OCI-LY7 (cell line): ENCODE data around the gene COG2. TPM values are rescaled to one million over a fixed set of nuclear protein-coding genes. Genes with fewer than 3 reads are reported as not detected.
"Not testable (repeated sequence)": the region's sequence is repeated elsewhere in the genome, so short reads cannot be mapped to it uniquely, and the experiment has no call there.

Source experiments
- BruUV-seq: library from RNA; stranded (reverse); fragments of 400-500 nt; replicated peaks from 2 replicates; lab custom pipeline; 2021; lab: Mats Ljungman, UMichigan
- CTCF ChIA-PET: fragments of 300-600 bp; sonication (Branson Sonifier 250); formaldehyde crosslinking; loops from one replicate; lab custom pipeline; 2022; ENCODE audit warnings: antibody characterized with exemption; ENCODE audit not compliant: unreplicated experiment; lab: Charles Lee
- POLR2A ChIA-PET: fragments of 300-600 bp; sonication (Branson Sonifier 250); formaldehyde crosslinking; loops from one replicate; lab custom pipeline; 2022; ENCODE audit warnings: antibody characterized with exemption; lab: Charles Lee
- DNase-seq: peaks from one replicate; pipeline ENCODE4 v3.0.0-alpha.2; 2015; ENCODE audit warnings: low spot score
- H2AFZ ChIP-seq: fragments of 200-600 bp; sonication (generic), shearing (Covaris generic); 2 replicates; pipeline ENCODE4 v1.6.1; 2014; ENCODE audit warnings: mild to moderate bottlenecking, antibody characterized with exemption, low read length, moderate library complexity
- H3K27ac ChIP-seq: fragments of 200-600 bp; sonication (generic); 2 replicates; pipeline ENCODE4 v1.5.1; 2014; ENCODE audit warnings: mixed run types, low read depth, mild to moderate bottlenecking, moderate library complexity, low read length, inconsistent platforms; ENCODE audit not compliant: poor library complexity, severe bottlenecking
- H3K36me3 ChIP-seq: fragments of 200-600 bp; sonication (generic); 2 replicates; pipeline ENCODE4 v1.6.1; 2014; ENCODE audit warnings: mild to moderate bottlenecking, antibody characterized with exemption, low read length, moderate library complexity, mixed read lengths; ENCODE audit not compliant: insufficient read depth
- H3K4me1 ChIP-seq: fragments of 200-600 bp; sonication (generic); 2 replicates; pipeline ENCODE4 v1.5.1; 2014; ENCODE audit warnings: mild to moderate bottlenecking, low read length; ENCODE audit not compliant: insufficient read depth, poor library complexity, severe bottlenecking
- H3K4me2 ChIP-seq: fragments of 200-600 bp; sonication (generic); 2 replicates; pipeline ENCODE4 v1.6.1; 2014; ENCODE audit warnings: mild to moderate bottlenecking, low read length
- H3K4me3 ChIP-seq: fragments of 200-600 bp; sonication (generic); 2 replicates; pipeline ENCODE4 v1.5.1; 2014; ENCODE audit warnings: mild to moderate bottlenecking, low read depth, low read length; ENCODE audit not compliant: poor library complexity, severe bottlenecking
- H3K79me2 ChIP-seq: fragments of 200-600 bp; sonication (generic); 2 replicates; pipeline ENCODE4 v1.6.1; 2016; ENCODE audit warnings: low read depth, mild to moderate bottlenecking, low read length, moderate library complexity, mixed read lengths; ENCODE audit not compliant: insufficient read depth
- H3K9me2 ChIP-seq: fragments of 200-600 bp; sonication (generic); 2 replicates; pipeline ENCODE4 v1.6.1; 2016; ENCODE audit warnings: mild to moderate bottlenecking, low read length, mixed read lengths; ENCODE audit not compliant: insufficient read depth
- H3K9me3 ChIP-seq: fragments of 200-600 bp; sonication (generic); 2 replicates; pipeline ENCODE4 v1.6.1; 2014; ENCODE audit warnings: mild to moderate bottlenecking, mixed run types, low read length, mixed read lengths
- H4K20me1 ChIP-seq: fragments of 200-600 bp; sonication (generic); 2 replicates; pipeline ENCODE4 v1.6.1; 2014; ENCODE audit warnings: mild to moderate bottlenecking, antibody characterized with exemption, low read length, moderate library complexity, mixed read lengths; ENCODE audit not compliant: insufficient read depth
- EZH2phosphoT487 ChIP-seq: fragments of 200-600 bp; sonication (generic); IDR thresholded peaks from 2 replicates; pipeline ENCODE4 v1.6.1; 2018; ENCODE audit warnings: low read depth, borderline replicate concordance, mild to moderate bottlenecking, mixed run types, antibody characterized with exemption, low read length, moderate library complexity, mixed read lengths
- intact Hi-C: fragments of 100-400 bp; cut with micrococcal nuclease; formaldehyde crosslinking; loops from one replicate; pipeline ENCODE4 v1.10.0; 2022; ENCODE audit not compliant: unreplicated experiment
- total RNA-seq, 2 experiments: library from RNA; depleted of rRNA in 1 of 2; stranded (reverse); fragments of >200 nt in 1 of 2; shearing (Covaris generic) in 1 of 2; gene quantifications; 2 replicates each; pipeline ENCODE4 v1.2.3, GENCODE V29; 2014 to 2022
- TF ChIP-seq, protein P1 (sequence below): fragments of 200-600 bp; sonication (generic); conservative IDR thresholded peaks from 2 replicates; pipeline ENCODE4 v1.5.1; 2014; ENCODE audit warnings: mild to moderate bottlenecking, antibody characterized with exemption, low read length, moderate library complexity, mixed read lengths

Gene COG2
- total RNA-seq, 2 experiments from 2014 or later: 30.5 to 35.3 TPM

DNA sequence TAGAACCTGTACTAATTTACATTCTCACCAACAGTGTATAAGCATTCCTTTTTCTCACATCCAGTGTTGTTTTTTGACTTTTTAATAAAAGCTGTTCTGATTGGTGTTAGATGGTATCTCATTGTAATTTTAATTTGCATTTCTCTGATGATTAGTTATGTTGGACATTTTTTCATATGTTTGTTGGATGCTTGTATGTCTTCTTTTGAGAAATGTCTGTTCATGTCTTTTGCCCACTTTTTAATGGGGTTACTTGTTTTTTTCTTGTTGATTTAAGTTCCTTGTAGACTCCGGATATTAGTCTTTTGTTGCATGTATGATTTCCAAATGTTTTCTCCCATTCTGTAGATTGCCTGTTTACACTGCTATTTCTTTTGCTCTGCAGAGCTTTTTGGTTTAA, 8.0 kb downstream of the COG2 start:
- ChIA-PET POLR2A (interaction anchor here (1.1 to 1.3 kb wide), 3 partner anchors 7 to 16 kb away, joined by 3 to 9 read pairs (median 4); partner anchors contain the start of gene COG2), CTCF (no interaction called here)
- peaks cover 21% of the 10 kb centered on the region; the same call in 1 of the 2 replicates for H3K9me3 ChIP-seq
- TF ChIP-seq EZH2phosphoT487: no peak
- TF ChIP-seq, protein P1, sequence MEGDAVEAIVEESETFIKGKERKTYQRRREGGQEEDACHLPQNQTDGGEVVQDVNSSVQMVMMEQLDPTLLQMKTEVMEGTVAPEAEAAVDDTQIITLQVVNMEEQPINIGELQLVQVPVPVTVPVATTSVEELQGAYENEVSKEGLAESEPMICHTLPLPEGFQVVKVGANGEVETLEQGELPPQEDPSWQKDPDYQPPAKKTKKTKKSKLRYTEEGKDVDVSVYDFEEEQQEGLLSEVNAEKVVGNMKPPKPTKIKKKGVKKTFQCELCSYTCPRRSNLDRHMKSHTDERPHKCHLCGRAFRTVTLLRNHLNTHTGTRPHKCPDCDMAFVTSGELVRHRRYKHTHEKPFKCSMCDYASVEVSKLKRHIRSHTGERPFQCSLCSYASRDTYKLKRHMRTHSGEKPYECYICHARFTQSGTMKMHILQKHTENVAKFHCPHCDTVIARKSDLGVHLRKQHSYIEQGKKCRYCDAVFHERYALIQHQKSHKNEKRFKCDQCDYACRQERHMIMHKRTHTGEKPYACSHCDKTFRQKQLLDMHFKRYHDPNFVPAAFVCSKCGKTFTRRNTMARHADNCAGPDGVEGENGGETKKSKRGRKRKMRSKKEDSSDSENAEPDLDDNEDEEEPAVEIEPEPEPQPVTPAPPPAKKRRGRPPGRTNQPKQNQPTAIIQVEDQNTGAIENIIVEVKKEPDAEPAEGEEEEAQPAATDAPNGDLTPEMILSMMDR: no peak
- H3K9me2 ChIP-seq: no peaks in the 10 kb centered on the region
- no peaks in the 10 kb centered on the region for H4K20me1 ChIP-seq
- intact Hi-C loops: no loop called here
- H3K4me2 ChIP-seq: no peak overlapping the region
- H3K36me3 ChIP-seq: peaks cover 12% of the 10 kb centered on the region
- no peak overlapping the region for H3K27ac ChIP-seq
- no peaks in the 10 kb centered on the region for H3K4me1 ChIP-seq
- no peak for DNase-seq
- no TSS peak for BruUV-seq
- H2AFZ ChIP-seq: no peak overlapping the region
- H3K79me2 ChIP-seq: peaks cover 89% of the 10 kb centered on the region
- no peak overlapping the region for H3K4me3 ChIP-seq

DNA sequence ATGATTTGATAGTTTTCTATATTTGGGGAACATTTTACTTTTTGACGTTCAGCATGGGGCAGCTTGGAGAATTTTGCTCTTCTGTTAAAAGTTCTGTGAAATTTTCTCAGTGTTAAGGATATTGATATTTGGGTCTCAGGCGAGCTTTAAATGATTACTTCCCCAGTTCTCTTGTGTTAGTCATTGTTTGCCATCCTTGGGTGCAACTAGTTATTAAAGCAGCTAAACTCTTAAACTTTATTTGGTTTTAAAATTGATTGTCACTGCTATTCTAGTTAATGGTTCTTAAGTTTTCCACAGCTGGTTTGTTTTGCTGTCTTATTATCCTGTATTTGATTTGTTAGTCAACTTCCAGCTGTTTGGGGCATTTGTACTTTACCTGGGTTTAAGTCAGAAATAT, 9.0 kb downstream of the COG2 start:
- Histone ChIP-seq H3K4me3 (no peak overlapping the region), H3K79me2 (peaks cover 82% of the 10 kb centered on the region), H3K4me2 (no peak overlapping the region), H3K27ac (no peak overlapping the region), H4K20me1 (no peaks in the 10 kb centered on the region), H2AFZ (no peak overlapping the region), H3K9me3 (peaks cover 21% of the 10 kb centered on the region; the same call in 1 of the 2 replicates), H3K4me1 (no peaks in the 10 kb centered on the region), H3K36me3 (peaks cover 7% of the 10 kb centered on the region), H3K9me2 (no peaks in the 10 kb centered on the region)
- no TSS peak for BruUV-seq
- DNase-seq: no peak
- intact Hi-C loops: no loop called here
- ChIA-PET CTCF (interaction anchor here (0.7 kb wide), 1 partner anchor 8 kb away, joined by 3 read pairs; no protein-coding TSS in a partner anchor), POLR2A (interaction anchor here (0.6 to 1.3 kb wide), 4 partner anchors 8 to 101 kb away, joined by 3 to 9 read pairs (median 4); partner anchors contain the start of gene COG2)
- TF ChIP-seq, protein P1: no peak
- TF ChIP-seq EZH2phosphoT487: no peak

DNA sequence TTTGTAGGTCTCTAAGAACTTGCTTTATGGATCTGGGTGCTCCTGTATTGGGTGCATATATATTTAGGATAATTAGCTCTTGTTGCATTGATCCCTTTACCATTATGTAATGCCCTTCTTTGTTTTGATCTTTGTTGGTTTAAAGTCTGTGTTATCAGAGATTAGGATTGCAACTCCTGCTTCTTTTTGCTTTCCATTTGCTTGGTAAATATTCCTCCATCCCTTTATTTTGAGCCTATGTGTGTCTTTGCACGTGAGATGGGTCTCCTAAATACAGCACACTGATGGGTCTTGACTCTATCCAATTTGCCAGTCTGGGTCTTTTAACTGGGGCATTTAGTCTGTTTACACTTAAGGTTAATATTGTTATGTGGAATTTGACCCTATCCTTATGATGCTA, 14.4 kb downstream of the COG2 start:
- H3K4me1 ChIP-seq, H3K4me3 ChIP-seq, H3K4me2 ChIP-seq, H3K27ac ChIP-seq, DNase-seq, BruUV-seq, H2AFZ ChIP-seq, intact Hi-C loops, CTCF ChIA-PET, H4K20me1 ChIP-seq, H3K9me2 ChIP-seq: not testable (repeated sequence)
- POLR2A ChIA-PET: interaction anchor here (1.0 kb wide), 1 partner anchor 29 kb away, joined by 3 read pairs; no protein-coding TSS in a partner anchor
- H3K79me2 ChIP-seq: peaks cover 33% of the 10 kb centered on the region
- peaks cover 26% of the 10 kb centered on the region for H3K36me3 ChIP-seq
- peaks cover 13% of the 10 kb centered on the region; the same call in 1 of the 2 replicates for H3K9me3 ChIP-seq

DNA sequence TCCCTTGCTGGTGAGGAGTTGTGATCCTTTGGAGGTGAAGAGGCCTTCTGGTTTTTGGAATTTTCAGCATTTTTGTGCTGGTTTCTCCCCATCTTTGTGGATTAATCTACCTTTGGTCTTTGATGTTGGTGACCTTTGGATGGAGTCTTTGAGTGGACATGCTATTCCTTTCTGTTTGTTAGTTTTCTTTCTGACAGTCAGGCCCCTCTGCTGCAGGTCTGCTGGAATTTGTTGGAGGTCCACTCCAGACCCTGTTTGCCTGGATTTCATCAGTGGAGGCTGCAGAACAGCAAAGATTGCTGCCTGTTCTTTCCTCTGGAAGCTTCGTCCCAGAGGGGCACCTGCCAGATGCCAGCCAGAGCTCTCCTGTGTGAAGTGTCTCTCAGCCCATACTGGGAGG, 15.8 kb downstream of the COG2 start:
- H3K27ac ChIP-seq, H3K9me3 ChIP-seq, H3K4me3 ChIP-seq, H4K20me1 ChIP-seq, CTCF ChIA-PET, H3K9me2 ChIP-seq, POLR2A ChIA-PET, H3K4me2 ChIP-seq, DNase-seq, intact Hi-C loops, BruUV-seq, H3K4me1 ChIP-seq, H2AFZ ChIP-seq: not testable (repeated sequence)
- Histone ChIP-seq H3K79me2 (peaks cover 19% of the 10 kb centered on the region; the same call in 1 of the 2 replicates), H3K36me3 (peaks cover 40% of the 10 kb centered on the region)
